Lower leg skin (tissue), 3 donors: ENCODE data around the gene CFAP43.

Source experiments
- POLR2A ChIP-seq, 2 donors: fragments of 450-650 bp; IDR thresholded peaks; one replicate each; pipeline ENCODE4 v1.6.1; 2016 to 2017; ENCODE audit warnings: antibody characterized with exemption in 2 of 2, mild to moderate bottlenecking in 1 of 2, moderate library complexity in 1 of 2
- TF ChIP-seq, protein P1 (sequence below), 3 donors: fragments of 450-650 bp; IDR thresholded peaks; one replicate each; pipeline ENCODE4 v1.5.1; 2016; ENCODE audit warnings: antibody characterized with exemption in 3 of 3, mild to moderate bottlenecking in 3 of 3, moderate library complexity in 2 of 3

DNA sequence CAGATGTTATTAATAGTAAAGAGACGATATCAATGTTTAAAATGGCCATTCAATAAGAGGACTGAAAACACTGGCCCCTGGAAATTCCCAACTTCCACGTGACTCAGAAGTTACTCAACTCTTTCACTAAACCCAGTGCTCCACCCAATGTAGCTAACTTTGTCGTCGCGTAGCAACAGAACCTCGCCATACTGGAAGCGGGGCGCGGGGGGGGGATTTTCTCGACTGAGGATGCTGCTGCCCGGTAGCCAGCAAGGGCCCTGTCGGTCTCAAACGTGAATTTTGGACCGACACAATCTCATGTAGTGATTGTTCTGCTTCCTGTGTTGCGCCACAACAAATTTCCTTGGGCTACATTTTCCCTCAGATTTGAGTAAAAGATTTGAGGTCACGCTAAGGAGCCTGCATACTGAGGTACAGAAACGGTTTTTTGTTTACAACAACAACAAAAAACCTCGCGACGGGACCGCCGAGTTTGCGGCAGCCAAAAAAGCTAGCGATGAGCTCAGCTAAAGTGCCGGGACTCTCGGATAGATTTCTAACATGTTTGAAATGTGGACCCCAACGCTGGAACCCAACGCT is 111.2 kb downstream of the CFAP43 start:
- TF ChIP-seq, protein P1, sequence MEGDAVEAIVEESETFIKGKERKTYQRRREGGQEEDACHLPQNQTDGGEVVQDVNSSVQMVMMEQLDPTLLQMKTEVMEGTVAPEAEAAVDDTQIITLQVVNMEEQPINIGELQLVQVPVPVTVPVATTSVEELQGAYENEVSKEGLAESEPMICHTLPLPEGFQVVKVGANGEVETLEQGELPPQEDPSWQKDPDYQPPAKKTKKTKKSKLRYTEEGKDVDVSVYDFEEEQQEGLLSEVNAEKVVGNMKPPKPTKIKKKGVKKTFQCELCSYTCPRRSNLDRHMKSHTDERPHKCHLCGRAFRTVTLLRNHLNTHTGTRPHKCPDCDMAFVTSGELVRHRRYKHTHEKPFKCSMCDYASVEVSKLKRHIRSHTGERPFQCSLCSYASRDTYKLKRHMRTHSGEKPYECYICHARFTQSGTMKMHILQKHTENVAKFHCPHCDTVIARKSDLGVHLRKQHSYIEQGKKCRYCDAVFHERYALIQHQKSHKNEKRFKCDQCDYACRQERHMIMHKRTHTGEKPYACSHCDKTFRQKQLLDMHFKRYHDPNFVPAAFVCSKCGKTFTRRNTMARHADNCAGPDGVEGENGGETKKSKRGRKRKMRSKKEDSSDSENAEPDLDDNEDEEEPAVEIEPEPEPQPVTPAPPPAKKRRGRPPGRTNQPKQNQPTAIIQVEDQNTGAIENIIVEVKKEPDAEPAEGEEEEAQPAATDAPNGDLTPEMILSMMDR (IDR thresholded peaks at IDR 0.05): no peak
- TF ChIP-seq POLR2A (IDR thresholded peaks at IDR 0.05): no peak
